HG02588 (cell line): ENCODE results near the gene JADE2.
"Not testable (repeated sequence)": the region's sequence is repeated elsewhere in the genome, so short reads cannot be mapped to it uniquely, and the experiment has no call there.

Experiments
- ATAC-seq: cut with Tn5 transposase; IDR thresholded peaks from one replicate; pipeline ENCODE4 v1.9.1; 2021; ENCODE audit warnings: mild to moderate bottlenecking, moderate library complexity; ENCODE audit not compliant: unreplicated experiment

JADE2 gene

DNA sequence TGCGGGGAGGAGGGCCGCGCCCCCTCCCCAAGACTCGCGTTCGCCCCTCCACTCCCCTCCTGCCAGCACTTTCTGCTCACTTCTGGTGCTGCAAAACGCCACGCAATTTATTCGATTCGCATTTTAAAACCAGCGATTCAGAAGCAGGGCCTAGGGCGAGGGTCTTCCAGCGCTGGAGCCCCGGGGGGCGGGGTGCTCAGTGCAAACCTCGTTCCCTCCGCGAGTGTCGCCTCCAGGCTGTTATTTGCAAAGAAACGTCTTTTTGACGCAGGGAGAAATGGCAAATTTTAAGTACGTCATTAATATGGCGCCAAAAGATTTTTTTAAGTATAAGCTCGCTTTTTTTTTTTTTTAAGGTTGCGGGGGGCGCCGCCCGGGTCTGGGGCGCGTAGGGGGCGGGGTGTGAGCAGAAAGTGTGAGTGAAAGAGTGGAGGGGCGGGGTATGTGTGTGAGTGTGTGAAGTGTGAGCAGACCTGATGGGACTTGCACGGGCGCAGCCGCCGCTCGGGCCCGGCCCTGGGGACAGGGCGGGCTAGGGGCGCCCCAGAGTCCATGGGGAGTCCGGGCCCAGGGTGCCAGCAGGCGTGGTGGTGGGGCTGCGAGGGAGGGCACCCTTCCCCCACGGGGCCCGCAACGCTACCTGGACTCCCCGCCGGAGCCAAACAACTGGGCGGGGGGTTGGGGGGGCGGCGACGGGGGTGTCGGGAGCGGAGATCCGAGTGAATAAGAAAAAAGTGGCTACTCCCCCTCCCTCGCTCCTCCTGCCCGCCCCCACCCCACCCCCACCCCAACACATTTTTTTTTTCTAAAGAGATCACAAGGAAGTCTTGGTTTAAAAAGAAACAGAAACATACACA is at the start of gene JADE2:
JADE2 (plus strand) TSS at position 845 of the 857 bp plus-strand sequence. CDS start 10,188 bp downstream, outside the sequence.
- ATAC-seq = peak; percentile 35

DNA sequence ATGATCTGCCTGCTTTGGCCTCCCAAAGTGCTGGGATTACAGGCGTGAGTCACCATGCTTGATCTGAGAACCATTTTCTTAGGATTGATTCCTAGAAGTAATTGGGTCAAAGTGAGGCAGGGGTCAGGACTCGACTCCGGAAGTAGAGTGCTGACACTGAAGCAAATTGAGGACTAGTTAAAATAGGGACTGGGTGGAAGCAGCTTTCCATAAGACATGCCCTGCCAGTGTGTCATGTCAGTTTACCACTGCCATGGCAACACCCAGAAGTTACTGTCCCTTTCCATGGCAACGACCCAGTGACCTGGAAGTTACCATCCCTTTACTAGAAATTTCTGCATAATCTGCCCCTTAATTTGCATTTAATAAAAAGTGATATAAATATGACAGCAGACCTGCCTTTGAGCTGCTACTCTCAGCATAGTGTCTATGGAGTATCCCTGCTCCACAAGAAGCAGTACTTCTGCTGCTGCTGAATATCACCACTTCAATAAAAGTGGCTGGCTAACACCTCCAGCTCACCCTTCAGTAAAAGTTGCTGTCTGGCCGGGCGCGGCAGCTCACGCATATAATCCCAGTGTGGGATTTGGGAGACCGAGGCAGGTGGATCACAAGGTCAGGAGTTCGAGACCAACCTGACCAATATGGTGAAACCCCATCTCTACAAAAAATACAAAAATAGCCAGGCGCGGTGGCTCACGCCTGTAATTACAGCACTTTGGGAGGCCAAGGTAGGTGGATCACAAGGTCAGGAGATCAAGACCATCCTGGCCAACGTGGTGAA is 47.8 kb upstream of the JADE2 start:
- ATAC-seq = no peak

DNA sequence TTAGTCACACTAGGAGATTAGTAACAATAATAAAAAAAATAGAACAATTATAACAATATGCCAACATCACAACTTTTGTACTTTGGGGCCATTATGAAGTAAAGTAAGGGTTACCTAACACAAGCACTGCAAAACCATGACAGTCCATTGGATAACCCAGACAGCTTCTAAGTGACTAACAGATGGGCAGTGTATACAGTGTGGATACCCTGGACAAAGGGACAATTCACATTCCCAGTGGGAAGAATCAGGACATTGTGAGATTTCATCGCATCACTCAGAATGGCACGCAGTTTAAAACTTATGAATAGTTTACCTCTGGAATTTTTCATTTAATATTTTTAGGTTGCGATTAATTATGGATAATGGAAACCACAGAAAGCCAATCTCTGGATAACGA is 45.6 kb upstream of the JADE2 start:
- ATAC-seq = no peak

DNA sequence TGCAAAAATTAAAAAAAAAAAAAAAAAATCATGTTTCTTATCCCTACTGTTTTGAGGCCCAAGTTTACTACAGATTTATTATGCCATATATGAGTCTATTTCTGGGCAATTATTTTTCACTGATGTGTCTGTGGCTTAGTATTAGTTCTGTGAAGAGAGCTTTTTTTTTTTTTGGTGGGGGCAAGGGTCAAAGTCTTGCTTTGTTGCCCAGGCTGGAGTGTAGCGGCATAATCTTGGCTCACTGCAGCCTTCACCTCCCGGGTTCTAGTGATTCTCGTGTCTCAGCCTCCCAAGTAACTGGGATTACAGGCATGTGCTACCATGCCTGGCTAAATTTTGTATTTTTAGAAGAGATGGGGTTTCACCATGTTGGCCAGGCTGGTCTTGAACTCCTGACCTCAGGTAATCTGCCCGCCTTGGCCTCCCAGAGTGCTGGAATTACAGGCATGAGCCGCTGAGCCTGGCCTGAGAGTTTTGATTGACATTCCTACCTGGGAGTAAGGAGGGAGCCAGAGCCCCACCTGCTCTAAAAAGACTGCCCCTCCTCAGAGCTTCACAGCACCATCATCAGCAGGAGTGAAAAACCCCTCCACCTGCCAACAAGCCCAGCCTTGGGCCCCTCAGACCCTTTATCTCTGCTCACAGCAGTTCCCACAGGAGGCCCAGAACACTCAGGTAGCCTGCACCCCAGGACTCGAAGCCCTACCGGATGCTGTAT is 36.1 kb upstream of the JADE2 start:
- ATAC-seq = no peak

DNA sequence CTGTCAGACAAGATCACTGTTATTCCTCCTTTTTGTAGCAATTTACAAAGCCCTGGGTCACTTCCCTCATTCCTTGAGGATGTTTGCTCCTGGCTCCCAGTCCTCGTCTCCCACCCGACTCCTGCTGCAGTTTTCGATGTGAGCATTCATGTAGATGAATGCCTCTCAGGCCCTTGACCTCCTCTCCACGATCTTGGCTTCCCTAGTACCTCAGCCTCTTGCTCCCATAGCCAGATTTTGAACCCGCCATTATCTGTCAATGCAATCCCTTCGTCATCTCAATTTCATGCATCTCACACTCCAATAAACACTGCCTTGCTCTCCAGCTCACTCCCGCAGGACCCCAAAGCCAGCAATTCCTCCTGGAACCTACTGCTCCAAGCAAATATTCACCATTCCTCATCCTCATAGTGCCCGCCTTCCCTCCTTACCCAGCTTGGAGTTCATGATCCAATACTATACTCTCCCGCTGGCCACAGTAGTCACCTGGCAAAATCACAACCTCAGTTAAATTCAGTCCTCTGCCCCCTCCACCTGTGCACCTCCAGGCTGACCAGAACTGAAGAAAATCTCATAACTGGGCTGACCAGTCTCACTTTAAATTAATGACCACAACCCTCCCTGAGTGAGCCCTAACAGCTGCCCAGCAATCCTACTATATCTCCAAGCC is 35.1 kb upstream of the JADE2 start:
- no peak for ATAC-seq

DNA sequence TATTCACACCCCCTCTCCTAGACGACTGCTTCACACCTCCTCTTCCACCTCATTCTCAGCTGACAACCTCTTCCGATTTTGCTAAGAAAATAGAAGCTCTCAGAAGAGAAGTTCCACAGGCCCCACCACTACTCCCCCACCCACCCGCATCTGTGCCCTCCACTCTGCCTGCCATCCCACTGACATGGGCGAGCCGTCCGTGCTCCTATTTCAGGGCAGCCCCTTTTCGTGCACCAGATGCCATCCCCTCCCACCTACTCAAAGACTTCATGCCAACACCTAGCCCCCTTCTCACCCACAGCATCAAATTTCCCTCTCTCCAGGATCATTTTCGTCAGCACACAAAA is 34.6 kb upstream of the JADE2 start:
- no peak for ATAC-seq

DNA sequence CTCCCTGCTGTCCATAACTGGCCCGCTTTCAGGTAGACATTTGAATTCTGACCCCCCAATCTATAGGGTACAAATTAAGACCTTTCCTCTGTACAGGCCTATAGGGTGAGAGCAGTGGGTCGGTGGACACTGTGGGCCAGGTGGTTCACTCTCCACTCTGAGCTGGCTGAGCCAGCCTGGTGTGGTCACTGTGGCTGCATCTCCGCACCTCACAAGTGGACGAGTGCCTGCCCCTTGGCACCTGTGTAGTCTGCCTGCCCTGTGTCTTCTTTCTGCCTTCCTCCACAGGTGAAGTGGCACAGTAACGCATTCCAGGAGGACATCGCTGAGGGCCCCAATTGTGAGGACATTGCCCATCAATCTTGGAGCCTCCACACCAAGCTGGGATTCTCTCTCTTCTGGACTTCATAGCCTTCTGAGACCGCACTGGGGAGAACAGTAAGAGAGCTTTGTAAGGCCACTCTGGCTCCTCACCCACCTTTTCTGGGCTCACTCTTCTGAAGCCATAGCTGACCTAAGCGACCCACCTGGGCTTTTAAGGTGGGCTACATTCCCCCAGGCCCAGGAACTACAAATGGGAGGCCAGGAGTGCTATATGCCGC is 33.5 kb upstream of the JADE2 start:
- ATAC-seq = no peak

DNA sequence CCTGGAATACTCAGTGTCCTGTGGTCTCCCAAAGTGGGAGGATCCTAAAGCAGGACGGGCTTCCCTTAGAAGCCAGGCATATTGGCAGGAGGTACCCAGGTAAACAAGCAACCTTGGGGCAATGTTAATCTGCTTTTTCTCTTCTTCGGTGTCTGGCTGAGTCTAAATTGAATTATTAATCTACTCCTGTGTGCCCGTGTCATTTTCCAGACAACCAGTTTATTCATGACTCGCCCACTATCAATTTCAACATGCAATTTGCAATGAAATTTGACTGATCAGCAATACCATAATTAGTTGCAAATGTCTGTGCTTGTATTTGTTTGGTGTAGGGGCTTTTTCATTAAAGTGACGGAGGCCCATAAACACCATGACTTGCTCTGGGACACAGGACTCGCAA is 32.9 kb upstream of the JADE2 start:
- ATAC-seq = no peak

DNA sequence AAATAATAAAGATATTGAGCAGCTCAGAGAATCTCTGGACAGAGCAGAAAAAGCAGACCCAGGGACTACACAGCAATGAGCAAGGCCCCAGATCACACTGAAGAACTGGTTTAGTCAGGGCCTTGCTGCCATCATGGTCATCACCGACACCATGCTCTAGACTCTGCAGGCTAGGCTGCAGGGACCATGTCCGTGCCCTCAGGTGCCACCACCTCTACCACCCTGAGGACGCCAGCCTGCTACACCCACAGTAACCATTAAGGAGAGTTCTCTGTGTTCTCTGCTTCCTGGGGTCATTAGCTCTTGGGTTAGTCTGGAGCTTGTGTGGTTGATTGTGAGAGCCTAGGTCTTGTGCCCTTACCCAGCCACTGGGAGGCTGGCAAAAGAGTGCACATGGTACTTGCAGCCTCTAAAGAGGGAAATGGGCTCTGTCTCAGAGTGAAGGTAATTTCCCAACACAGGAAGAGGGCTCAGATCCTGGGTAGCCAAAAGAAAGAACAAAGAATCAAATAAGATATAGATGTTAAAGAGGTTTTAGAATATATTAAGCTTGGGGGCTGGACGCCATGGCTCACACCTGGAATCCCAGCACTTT is 31.9 kb upstream of the JADE2 start:
- ATAC-seq = no peak

DNA sequence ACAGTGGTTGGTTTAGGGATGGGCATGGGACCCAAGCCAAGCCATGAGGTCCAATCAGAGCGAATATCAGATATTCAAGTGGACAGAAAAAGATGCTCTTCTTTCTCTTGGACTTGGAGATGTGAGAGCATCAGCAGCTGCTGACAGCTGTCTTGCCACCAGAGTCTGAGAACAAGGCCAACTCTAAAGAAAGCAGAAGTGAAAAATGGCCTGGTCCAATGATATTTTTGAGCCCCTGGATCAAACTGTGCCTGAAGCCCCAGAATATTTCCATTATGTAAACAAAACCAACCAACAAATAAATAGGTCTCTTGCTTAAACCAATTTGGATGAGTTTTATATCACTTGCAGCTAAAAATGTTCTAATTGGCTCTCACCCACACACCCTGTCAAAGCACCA is 30.7 kb upstream of the JADE2 start:
- no peak for ATAC-seq

DNA sequence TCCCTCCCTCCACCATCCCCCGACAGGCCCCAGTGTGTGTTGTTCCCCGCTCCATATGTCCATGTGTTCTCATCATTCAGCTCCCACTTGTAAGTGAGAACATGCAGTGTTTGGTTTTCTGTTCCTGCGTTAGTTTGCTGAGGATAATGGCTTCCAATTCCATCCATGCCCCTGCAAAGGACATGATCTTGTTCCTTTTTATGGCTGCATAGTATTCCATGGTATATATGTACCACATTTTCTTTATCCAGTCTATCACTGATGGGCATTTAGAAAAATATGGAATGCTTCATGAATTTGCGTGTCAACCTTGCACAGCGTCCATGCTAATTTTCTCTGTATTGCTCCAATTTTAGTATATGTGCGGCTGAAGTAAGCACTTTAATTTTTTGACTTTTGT is 25.6 kb upstream of the JADE2 start:
- not testable (repeated sequence) for ATAC-seq

DNA sequence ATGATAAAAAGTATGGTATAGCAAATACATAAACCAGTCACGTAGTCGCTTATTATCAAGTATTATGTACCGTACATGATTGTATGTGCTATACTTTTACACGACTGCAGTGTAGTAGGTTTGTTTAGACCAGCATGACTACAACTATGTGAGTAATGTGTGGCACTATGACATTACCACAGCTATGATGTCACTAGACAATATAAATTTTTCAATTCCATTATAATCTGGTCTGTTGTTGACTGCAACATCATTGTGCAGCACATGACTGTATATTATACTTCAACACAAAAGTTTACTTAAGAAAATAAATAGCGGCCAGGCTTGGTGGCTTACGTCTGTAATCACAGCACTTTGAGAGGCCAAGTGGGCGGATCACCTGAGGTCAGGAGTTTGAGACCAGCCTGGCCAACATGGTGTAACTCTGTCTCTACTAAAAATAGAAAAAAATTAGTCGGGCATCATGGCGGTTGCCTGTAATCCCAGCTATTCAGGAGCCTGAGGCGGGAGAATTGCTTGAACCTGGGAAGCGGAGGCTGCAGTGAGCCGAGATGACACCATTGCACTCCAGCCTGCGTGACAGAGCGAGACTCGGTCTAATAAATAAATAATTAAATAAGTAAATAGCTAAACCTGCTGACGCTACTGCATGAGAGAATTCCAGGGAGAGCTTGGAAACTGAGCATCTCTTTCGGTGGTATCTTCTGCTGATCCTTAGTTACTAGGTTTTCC is 24.6 kb upstream of the JADE2 start:
- no peak for ATAC-seq

DNA sequence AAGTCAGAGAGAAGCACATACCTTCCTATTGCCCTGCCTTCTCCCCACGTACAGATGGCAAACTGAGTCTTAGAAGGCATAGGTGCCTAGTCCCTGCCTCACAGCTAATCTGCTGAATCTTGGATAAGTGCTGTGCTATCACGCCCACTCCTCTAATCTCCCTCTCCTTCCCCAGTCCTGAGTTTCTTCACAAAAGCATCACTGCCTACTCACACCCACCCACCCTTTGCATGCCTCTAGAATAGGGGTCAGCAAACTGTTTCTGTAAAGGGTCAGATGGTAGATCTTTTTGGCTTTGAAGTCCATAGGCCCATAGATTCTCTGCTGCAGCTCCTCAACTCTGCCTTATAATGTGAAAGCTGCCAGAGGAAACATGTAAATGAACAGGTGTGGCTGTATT is 23.2 kb upstream of the JADE2 start:
- no peak for ATAC-seq

DNA sequence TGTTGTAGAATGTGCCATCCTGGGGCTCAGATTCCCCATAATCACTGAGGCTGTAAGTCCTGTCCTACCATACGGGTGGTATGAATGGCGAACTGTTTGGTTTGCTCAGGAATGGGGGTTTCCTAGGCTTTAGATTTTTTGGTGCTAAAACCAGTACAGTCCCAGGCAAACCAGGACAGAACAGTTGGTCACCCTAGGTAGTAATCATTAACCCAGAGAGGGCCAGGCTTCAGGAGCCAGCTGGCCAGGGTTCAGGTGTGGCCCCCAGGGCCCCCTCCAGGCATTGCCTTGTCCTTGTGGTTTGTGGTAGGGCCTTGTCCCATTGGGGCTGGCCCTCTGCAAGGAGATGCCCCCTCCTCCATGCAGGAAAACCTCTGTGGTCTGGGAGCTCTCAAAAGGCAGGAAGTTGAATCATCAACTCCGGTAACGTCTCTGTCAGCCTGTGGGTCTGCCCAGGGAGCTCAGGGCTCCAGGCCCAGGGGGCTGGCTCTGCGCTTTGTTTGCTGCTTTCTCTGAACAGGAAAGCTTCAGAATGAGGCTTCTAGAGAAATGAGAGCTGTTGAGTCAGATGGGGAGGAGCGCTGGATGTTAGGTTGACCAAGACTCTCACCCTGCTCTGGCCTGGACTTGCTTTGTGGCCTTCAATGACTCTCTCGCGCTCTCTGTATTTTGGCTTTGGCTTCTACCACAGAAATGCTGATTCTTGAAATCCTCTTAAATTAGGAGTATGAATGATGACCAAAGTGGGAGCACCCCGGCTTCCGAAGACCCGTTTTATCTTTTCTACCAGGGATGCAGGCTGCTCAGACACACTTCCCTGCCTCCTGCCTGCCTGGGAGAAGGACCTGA is 22.2 kb upstream of the JADE2 start:
- peak; percentile 66 for ATAC-seq

DNA sequence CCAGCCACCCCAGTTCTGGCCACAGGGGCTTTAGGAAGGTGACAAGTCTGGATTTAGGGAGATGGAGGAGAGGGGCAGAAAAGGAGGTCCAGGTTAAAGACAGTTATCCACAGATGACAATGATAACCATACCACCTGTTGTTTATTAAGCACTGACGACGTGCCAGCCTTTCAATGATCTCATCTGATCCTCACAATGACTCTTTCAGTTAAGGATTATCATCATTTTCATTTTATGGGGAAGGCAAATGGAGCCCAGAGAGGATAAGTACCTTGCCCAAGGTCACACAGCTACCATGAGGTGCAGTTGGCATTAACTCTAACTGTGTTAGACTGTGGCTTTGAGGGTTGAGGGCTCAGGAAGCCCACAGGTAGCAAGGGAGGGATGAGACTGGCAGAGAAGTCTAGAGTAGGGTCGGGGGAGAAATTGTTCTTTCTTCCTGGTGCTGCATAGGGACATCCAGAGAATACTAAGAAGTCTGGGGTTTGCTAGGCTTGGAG is 21.5 kb upstream of the JADE2 start:
- ATAC-seq = no peak

DNA sequence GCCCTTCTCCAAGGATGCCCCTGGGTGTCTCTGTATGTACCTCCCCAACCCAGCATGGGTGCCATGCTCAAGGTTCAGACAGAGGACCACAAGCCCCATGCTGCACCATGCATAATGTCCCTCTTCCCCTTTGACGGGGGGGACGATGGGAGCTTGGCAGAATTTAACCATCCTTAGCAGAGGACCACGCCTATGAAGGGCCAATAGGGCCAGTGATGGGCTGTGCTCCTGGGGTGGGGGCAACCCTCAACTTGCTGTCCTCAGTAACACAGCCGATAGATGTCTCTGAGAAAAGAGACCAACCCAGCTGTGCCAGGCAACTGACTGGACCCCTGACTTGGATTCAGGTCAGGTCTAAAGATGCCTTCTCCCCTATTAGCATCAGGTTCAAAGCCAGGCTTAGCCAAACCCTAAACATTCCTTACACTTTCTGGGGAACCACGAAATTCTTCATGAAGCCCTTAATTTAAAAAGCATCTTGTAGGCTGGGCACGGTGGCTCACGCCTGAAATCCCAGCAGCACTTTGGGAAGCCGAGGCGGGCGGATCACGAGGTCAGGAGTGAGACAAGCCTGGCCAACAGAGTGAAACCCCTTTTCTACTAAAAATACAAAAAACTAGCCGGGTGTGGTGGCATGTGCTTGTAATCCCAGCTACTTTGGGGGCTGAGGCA is 20.7 kb upstream of the JADE2 start:
- no peak for ATAC-seq

DNA sequence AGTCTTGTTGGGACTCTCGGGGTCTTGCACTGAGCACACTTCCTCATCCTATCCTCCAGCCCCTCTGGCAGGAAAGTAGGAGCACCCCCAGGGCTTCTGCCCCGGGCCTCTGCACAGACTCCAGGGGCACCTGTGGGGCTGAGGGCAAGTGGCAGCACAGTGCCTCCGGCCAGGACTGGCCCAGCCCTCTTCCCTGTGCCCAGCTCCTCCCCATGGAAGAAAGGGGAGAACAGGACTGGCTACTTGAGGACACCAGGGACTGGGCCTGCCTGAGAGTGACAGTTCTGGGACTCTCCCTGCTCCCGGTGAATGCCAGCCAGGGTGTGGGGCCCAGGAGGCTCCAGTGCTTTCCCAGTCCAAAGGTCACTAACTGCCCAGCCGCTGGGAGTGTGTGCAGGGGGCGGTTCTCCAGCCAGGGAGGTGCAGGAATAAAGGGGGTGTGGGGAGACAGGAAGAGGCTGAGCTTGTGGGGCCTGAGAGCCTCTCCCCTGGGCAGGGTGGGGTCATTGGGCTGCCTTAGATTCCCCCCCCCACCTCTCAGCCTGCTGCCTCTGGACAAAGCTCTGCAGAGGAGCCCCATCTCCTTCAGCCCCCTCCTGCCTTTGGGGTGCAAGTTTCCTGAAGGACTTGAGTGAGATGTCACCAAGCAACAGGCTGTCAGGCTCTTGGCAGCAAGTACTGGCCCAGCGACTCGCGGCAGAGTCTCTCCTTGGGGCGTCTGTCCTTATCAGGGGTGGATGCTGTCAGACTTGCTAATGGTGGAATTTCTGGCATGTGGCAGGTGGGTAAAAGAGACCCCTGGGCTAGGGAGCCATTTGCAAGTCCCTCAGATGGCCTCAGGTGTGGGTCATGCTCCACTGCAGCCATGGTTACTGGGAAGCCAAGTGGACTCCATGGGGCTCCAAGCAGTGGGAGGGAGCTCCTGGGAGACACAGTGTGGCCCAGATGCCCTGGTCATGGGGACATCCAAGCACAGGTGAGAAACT is 19.1 kb upstream of the JADE2 start:
- no peak for ATAC-seq
